Thyroid gland (tissue), 4 donors: ENCODE measurements around the gene MAP4.

ENCODE experiments used
- POLR2A ChIP-seq, 2 donors: fragments of 450-650 bp; IDR thresholded peaks; one replicate each; pipeline ENCODE4 v1.6.1; 2017; ENCODE audit warnings: antibody characterized with exemption in 2 of 2, mild to moderate bottlenecking in 2 of 2, moderate library complexity in 1 of 2
- TF ChIP-seq, protein P1 (sequence below), 6 experiments: fragments of 200-600 bp in 3 of 6; fragments of 450-650 bp in 3 of 6; sonication (generic) in 3 of 6; IDR thresholded peaks; one replicate each; pipeline ENCODE4 v1.5.1; 2016 to 2019; ENCODE audit warnings: antibody characterized with exemption in 6 of 6, mild to moderate bottlenecking in 2 of 6, inconsistent platforms in 1 of 6, moderate library complexity in 1 of 6

DNA sequence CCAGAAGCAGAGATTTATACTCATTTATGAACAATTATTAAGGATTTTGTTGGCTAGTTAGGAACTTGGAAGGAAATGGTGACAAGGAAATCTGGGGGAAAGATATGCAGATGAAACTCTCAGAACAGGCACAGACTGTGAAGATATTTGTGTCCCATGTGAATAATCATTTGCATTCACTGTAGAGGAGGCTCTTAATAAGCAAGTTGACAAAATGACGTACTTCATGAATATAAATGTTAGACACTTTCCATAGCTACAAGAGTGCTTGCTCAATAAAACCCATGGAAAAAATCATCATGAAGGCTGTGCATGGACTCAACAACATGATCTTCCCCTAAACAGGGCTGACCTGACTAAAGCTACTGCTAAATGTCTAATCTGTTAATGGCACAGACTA is 59.7 kb downstream of the MAP4 start:
- TF ChIP-seq, protein P1, sequence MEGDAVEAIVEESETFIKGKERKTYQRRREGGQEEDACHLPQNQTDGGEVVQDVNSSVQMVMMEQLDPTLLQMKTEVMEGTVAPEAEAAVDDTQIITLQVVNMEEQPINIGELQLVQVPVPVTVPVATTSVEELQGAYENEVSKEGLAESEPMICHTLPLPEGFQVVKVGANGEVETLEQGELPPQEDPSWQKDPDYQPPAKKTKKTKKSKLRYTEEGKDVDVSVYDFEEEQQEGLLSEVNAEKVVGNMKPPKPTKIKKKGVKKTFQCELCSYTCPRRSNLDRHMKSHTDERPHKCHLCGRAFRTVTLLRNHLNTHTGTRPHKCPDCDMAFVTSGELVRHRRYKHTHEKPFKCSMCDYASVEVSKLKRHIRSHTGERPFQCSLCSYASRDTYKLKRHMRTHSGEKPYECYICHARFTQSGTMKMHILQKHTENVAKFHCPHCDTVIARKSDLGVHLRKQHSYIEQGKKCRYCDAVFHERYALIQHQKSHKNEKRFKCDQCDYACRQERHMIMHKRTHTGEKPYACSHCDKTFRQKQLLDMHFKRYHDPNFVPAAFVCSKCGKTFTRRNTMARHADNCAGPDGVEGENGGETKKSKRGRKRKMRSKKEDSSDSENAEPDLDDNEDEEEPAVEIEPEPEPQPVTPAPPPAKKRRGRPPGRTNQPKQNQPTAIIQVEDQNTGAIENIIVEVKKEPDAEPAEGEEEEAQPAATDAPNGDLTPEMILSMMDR (IDR thresholded peaks at IDR 0.05), result no peak
- TF ChIP-seq POLR2A (IDR thresholded peaks at IDR 0.05), result no peak
